Keratinocyte (primary cell): ENCODE results near the gene PLEKHA6. TPM values are rescaled to one million over a fixed set of nuclear protein-coding genes. Genes with fewer than 3 reads are reported as not detected.
A peak's percentile ranks its signal among the peaks of the same experiment; 100 is the strongest.

Experiments used
- DNase-seq: peaks from one replicate; pipeline ENCODE4 v3.0.0-alpha.2; 2011; ENCODE audit warnings: low read depth, missing footprints, low spot score
- FAIRE-seq: peaks from 2 replicates; lab custom pipeline; 2011; peaks lifted over from hg19 to GRCh38; lab: Jason Lieb, UNC
- H2AFZ ChIP-seq: 2 replicates; pipeline ENCODE4 v1.6.0; 2012; ENCODE audit warnings: low read length, control low read depth, inconsistent platforms; ENCODE audit not compliant: control insufficient read depth
- H3K27ac ChIP-seq: 2 replicates; pipeline ENCODE4 v1.5.1; 2011; ENCODE audit warnings: low read length; ENCODE audit not compliant: control insufficient read depth, insufficient read depth
- H3K27me3 ChIP-seq: 3 replicates; pipeline ENCODE4 v1.6.0; 2011; ENCODE audit warnings: low read length; ENCODE audit not compliant: control insufficient read depth, insufficient read depth; ENCODE audit errors: extremely low read depth
- H3K36me3 ChIP-seq, 2 experiments: 2 replicates in 1 of 2; 3 replicates in 1 of 2; pipeline ENCODE4 v1.5.1; 2011; ENCODE audit warnings: low read length in 2 of 2, mild to moderate bottlenecking in 1 of 2; ENCODE audit not compliant: control insufficient read depth in 2 of 2, insufficient read depth in 2 of 2; ENCODE audit errors: extremely low read depth in 1 of 2
- H3K4me1 ChIP-seq: 3 replicates; pipeline ENCODE4 v1.5.1; 2011; ENCODE audit warnings: low read length; ENCODE audit not compliant: control insufficient read depth, insufficient read depth; ENCODE audit errors: extremely low read depth
- H3K4me2 ChIP-seq: 3 replicates; pipeline ENCODE4 v1.6.0; 2011; ENCODE audit warnings: low read depth, low read length; ENCODE audit not compliant: control insufficient read depth, insufficient read depth; ENCODE audit errors: extremely low read depth
- H3K4me3 ChIP-seq, 3 experiments: fragments of 200-600 bp in 1 of 3; sonication (generic) in 1 of 3; 2 replicates in 2 of 3; 3 replicates in 1 of 3; pipeline ENCODE4 v1.5.1; 2011 to 2016; ENCODE audit warnings: low read length in 3 of 3, mild to moderate bottlenecking in 3 of 3, control low read depth in 2 of 3, inconsistent platforms in 1 of 3, low read depth in 1 of 3, mixed read lengths in 1 of 3, mixed run types in 1 of 3, moderate library complexity in 1 of 3; ENCODE audit not compliant: control insufficient read depth in 2 of 3, insufficient read depth in 2 of 3; ENCODE audit errors: extremely low read depth in 1 of 3
- H3K79me2 ChIP-seq: 2 replicates; pipeline ENCODE4 v1.6.0; 2012; ENCODE audit warnings: low read length; ENCODE audit not compliant: control insufficient read depth, insufficient read depth
- H3K9ac ChIP-seq: 3 replicates; pipeline ENCODE4 v1.6.0; 2011; ENCODE audit warnings: low read length; ENCODE audit not compliant: control insufficient read depth, insufficient read depth; ENCODE audit errors: extremely low read depth
- H3K9me1 ChIP-seq: 3 replicates; pipeline ENCODE4 v1.6.0; 2011; ENCODE audit warnings: low read length; ENCODE audit not compliant: control insufficient read depth, insufficient read depth; ENCODE audit errors: extremely low read depth
- H3K9me3 ChIP-seq: 2 replicates; pipeline ENCODE4 v1.5.1; 2012; ENCODE audit warnings: low read depth, low read length; ENCODE audit not compliant: control insufficient read depth
- H4K20me1 ChIP-seq: 3 replicates; pipeline ENCODE4 v1.6.0; 2011; ENCODE audit warnings: low read length; ENCODE audit not compliant: control insufficient read depth, insufficient read depth; ENCODE audit errors: extremely low read depth
- EZH2 ChIP-seq: IDR thresholded peaks from one replicate; pipeline ENCODE4 v1.6.1; 2012; ENCODE audit warnings: inconsistent platforms, mild to moderate bottlenecking, low read length, moderate library complexity
- dilution Hi-C: fragments of 300-500 bp; cut with MboI; formaldehyde crosslinking; loops from one replicate; pipeline ENCODE4 v1.7.0; 2020; ENCODE audit warnings: low sequenced_read_pairs; ENCODE audit not compliant: extremely low pct_ligation_motif_present
- polyA plus RNA-seq, 5 experiments: library from polyadenylated mRNA; depleted of rRNA in 3 of 5; stranded (reverse) in 3 of 5; stranded (forward) in 1 of 5; unstranded in 1 of 5; fragments of >200 nt; gene quantifications; 1 replicate in 1 of 5; 2 replicates in 3 of 5; 3 replicates in 1 of 5; pipeline versions ENCODE4 v1.2.1 to v1.2.3, GENCODE V29; 2011 to 2012; ENCODE audit warnings: missing spikeins in 2 of 5, low read depth in 1 of 5, low replicate concordance in 1 of 5
- TF ChIP-seq, protein P1 (sequence below), 3 experiments: IDR thresholded peaks in 1 of 3; conservative IDR thresholded peaks in 1 of 3; optimal IDR thresholded peaks in 1 of 3; 2 replicates in 2 of 3; 3 replicates in 1 of 3; pipeline versions ENCODE3 to v1.5.1; 2011; ENCODE audit warnings: low read length in 3 of 3, mild to moderate bottlenecking in 3 of 3, moderate library complexity in 2 of 3, control low read depth in 1 of 3, inconsistent platforms in 1 of 3; ENCODE audit not compliant: insufficient read depth in 2 of 3; ENCODE audit errors: extremely low read depth in 1 of 3

The PLEKHA6 gene
- polyA plus RNA-seq, 1 donor (not counting 4 experiments of a cell fraction or from before 2014, with no cell fraction given) = 1.5 TPM

DNA sequence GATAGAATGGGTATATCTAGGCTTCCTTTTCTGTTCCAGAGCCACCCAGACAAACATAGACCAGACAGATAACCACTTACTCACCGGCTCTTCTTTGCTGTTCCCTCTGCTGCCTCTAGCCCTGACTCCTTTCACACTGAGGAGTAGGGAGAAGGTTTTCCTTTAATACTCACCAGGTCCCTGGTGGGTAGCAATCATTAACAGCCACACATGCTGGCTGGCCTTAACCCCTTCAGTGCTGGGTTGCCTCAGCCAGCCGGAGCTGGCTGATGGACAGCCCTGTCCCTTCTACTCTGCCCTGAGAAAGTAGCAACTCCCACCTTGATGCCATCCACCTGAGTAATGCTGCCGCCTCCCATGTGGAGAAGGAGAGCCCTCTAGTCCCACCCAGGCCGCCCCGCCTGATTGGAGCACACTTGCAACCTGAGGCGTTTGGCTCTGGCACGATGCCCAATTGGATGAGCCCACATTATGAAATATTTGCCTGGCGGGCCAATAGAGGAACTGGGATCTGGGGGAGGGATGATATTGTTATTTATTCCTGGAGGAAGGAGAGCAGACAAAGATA is 71.6 kb downstream of the PLEKHA6 start:
- dilution Hi-C loops = no loop called here
- H3K9me1 ChIP-seq = no peaks in the 10 kb centered on the region
- peak overlapping the region; percentile 44 for H3K9ac ChIP-seq
- H4K20me1 ChIP-seq = no peaks in the 10 kb centered on the region
- FAIRE-seq (peak; percentile 92), DNase-seq (peak; percentile 87)
- peak overlapping the region; percentile 68 for H3K4me2 ChIP-seq
- peak overlapping the region; percentile 14 to 32 (median 25) for H3K4me3 ChIP-seq
- H3K4me1 ChIP-seq = peaks cover 36% of the 10 kb centered on the region
- peak overlapping the region; percentile 0 for H2AFZ ChIP-seq
- TF ChIP-seq, protein P1, sequence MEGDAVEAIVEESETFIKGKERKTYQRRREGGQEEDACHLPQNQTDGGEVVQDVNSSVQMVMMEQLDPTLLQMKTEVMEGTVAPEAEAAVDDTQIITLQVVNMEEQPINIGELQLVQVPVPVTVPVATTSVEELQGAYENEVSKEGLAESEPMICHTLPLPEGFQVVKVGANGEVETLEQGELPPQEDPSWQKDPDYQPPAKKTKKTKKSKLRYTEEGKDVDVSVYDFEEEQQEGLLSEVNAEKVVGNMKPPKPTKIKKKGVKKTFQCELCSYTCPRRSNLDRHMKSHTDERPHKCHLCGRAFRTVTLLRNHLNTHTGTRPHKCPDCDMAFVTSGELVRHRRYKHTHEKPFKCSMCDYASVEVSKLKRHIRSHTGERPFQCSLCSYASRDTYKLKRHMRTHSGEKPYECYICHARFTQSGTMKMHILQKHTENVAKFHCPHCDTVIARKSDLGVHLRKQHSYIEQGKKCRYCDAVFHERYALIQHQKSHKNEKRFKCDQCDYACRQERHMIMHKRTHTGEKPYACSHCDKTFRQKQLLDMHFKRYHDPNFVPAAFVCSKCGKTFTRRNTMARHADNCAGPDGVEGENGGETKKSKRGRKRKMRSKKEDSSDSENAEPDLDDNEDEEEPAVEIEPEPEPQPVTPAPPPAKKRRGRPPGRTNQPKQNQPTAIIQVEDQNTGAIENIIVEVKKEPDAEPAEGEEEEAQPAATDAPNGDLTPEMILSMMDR (optimal IDR thresholded peaks at IDR 0.05 in 1 of 3, IDR thresholded peaks at IDR 0.05 in 1 of 3, conservative IDR thresholded peaks at IDR 0.05 in 1 of 3; ENCODE audit: extremely low read depth in 1 of 3, insufficient read depth in 2 of 3, low read length in 3 of 3) = peak in 1 of 3 experiments; percentile 30
- TF ChIP-seq EZH2 = no peak
- peaks cover 1% of the 10 kb centered on the region for H3K79me2 ChIP-seq
- H3K36me3 ChIP-seq = no peaks in the 10 kb centered on the region
- H3K27me3 ChIP-seq = no peaks in the 10 kb centered on the region
- H3K27ac ChIP-seq = peak overlapping the region; percentile 55
- H3K9me3 ChIP-seq = no peaks in the 10 kb centered on the region

DNA sequence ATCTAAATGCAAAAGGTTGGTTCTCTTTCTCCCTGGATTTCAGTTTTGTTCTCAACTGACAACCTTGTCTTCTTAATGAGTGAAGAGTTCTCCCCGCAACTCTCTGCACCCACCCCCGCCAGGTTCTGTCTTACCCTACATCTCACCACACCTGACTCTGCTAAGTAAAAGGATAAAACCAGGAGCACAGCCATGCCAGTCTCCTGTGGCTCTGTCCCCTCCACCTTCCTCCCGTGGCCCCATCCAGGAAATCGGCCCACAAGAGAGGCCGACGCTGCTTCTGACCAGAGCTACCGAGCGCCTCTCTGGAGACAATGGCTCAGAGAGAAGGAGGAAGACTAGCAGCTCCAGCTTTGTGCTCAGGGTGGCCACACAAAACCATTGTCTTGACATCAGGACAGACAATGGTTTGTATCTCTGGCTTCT is 72.2 kb downstream of the PLEKHA6 start:
- no peaks in the 10 kb centered on the region for H4K20me1 ChIP-seq
- H3K36me3 ChIP-seq = no peaks in the 10 kb centered on the region
- peaks cover 36% of the 10 kb centered on the region for H3K4me1 ChIP-seq
- H2AFZ ChIP-seq = no peak overlapping the region
- H3K27me3 ChIP-seq = no peaks in the 10 kb centered on the region
- peak overlapping the region; percentile 55 for H3K27ac ChIP-seq
- peak overlapping the region; percentile 44 for H3K9ac ChIP-seq
- dilution Hi-C loops = no loop called here
- no peaks in the 10 kb centered on the region for H3K9me3 ChIP-seq
- TF ChIP-seq EZH2 = no peak
- TF ChIP-seq, protein P1 (optimal IDR thresholded peaks at IDR 0.05 in 1 of 3, IDR thresholded peaks at IDR 0.05 in 1 of 3, conservative IDR thresholded peaks at IDR 0.05 in 1 of 3; ENCODE audit: extremely low read depth in 1 of 3, insufficient read depth in 2 of 3, low read length in 3 of 3) = no peak
- FAIRE-seq (no peak), DNase-seq (no peak)
- H3K9me1 ChIP-seq = no peaks in the 10 kb centered on the region
- peak overlapping the region; percentile 14 to 32 (median 25) for H3K4me3 ChIP-seq
- H3K4me2 ChIP-seq = peak overlapping the region; percentile 68
- H3K79me2 ChIP-seq = peaks cover 1% of the 10 kb centered on the region
